Measurements from ENCODE around the gene PPM1N. TPM values are rescaled to one million over a fixed set of nuclear protein-coding genes. Genes with fewer than 3 reads are reported as not detected.

The PPM1N gene
- total and polyA plus RNA-seq, 2 of the 4 experiments (the other 2 are of a cell fraction) = 0.90 to 1.6 TPM

DNA sequence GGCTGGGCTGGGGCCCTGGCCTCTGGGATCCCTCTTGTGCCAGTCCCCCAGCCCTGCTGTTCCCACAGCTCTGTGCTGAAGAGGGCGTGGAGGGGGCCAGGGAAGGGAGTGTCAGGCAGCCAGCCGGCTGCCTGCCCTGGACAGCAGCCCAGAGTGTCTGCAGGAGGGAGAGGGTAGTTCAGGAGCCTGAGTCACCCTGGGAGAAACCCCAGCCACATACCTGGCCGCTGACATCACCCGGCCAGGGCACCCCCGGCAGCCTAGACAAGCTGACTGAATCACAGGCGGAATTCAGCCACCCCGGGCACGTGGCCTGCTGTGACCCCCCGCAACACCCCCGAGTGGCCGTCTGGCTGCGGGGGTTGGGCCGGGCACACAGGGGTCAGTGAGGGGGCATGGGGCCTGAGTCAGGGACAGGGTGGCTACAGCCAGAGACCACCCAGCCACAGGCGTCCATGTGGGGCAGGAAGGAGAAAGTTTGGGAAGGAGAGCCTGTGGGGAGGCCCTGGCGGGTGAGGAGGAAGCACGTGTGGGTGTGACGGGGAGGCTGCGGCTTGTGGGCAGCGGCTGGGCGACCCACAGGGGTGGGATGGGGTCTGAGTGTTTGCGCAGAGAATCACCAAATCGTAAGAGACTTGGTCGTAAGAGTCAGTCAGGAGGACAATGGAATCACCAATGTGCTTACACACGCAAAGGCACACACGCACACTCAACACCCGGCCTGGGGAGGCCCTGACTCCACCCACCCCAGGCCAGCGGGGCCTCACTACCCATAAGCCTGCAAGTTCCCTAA, 42.3 kb upstream of the PPM1N start:
- ATAC-seq (ENCODE audit: low read depth) = peak; percentile 89
- Histone ChIP-seq H3K79me1 (ENCODE audit: low read depth in 1 of 2, low read length in 2 of 2) (peaks cover 0 to 19% of the 10 kb centered on the region in 2 experiments; a peak in 2 of 4 replicates), H3K18ac (ENCODE audit: low read depth, low read length) (no peak overlapping the region), H3K56ac (ENCODE audit: extremely low read depth, insufficient read depth, low read length) (no peak overlapping the region), H3K14ac (replicated peaks; ENCODE audit: low read depth, low read length) (peak overlapping the region; percentile 6; the same call in 1 of the 2 replicates), H4K8ac (ENCODE audit: low read depth in 2 of 2, low read length in 2 of 2) (peak overlapping the region in 1 of 2 experiments; percentile 68; a peak in 1 of 4 replicates), H2BK5ac (ENCODE audit: low read depth, low read length, poor library complexity, severe bottlenecking) (peak overlapping the region; percentile 71), H3K4me3 (ENCODE audit: insufficient read depth, low read depth, low read length) (0 out of 2 replicates have a peak overlapping the region, but pooled peaks have one; percentile 1), H3K36me3 (ENCODE audit: control insufficient read depth, insufficient read depth, low read length) (no peaks in the 10 kb centered on the region), H2BK120ac (ENCODE audit: low read depth, low read length) (peak overlapping the region; percentile 76), H3K27ac (ENCODE audit: insufficient read depth, low read length) (peak overlapping the region; percentile 66), H2AFZ (replicated peaks; ENCODE audit: low read length, poor library complexity) (peak overlapping the region; percentile 74), H4K20me1 (ENCODE audit: insufficient read depth, low read length) (peaks cover 8% of the 10 kb centered on the region), H4K5ac (ENCODE audit: low read depth, low read length) (no peak overlapping the region), H2BK15ac (ENCODE audit: low read depth, low read length) (peak overlapping the region; percentile 43; the same call in 2 of the 3 replicates), H3K9me1 (ENCODE audit: insufficient read depth, low read length) (peaks cover 13% of the 10 kb centered on the region), H3K23ac (ENCODE audit: low read depth, low read length) (peak overlapping the region; percentile 44; the same call in 1 of the 2 replicates), H4K91ac (ENCODE audit: insufficient read depth, low read depth, low read length) (peak overlapping the region; percentile 49; the same call in 1 of the 2 replicates), H3K9ac (ENCODE audit: low read depth, low read length) (no peak overlapping the region), H3K4me1 (ENCODE audit: control insufficient read depth, insufficient read depth, low read length) (peaks cover 11% of the 10 kb centered on the region), H3K4me2 (ENCODE audit: low read depth, low read length) (peak overlapping the region; percentile 44), H2BK20ac (ENCODE audit: low read depth, low read length) (peak overlapping the region; percentile 64; the same call in 1 of the 2 replicates), H3K9me3 (ENCODE audit: control insufficient read depth, insufficient read depth, low read length) (no peaks in the 10 kb centered on the region), H2AK9ac (replicated peaks; ENCODE audit: low read depth, low read length, poor library complexity) (peak overlapping the region; percentile 82), H3K4ac (ENCODE audit: low read depth, low read length) (peak overlapping the region; percentile 73), H2AK5ac (ENCODE audit: low read depth, low read length) (peak overlapping the region; percentile 71), H3K27me3 (ENCODE audit: control insufficient read depth, insufficient read depth, low read length) (no peaks in the 10 kb centered on the region)
- WGBS, 2 experiments (ENCODE audit: extremely low coverage in 2 of 2, insufficient read length in 1 of 2) = 0% methylated on average over 8 of the region's 27 CpGs; no CpG with 5 or more reads in 1 of the 2 experiments
- POLR2A ChIA-PET (ENCODE audit: unreplicated experiment) = interaction anchor here (0.6 kb wide), 2 partner anchors 12 to 34 kb away, joined by 4 to 17 read pairs; partner anchors contain the start of gene FOSB
- dilution Hi-C loops (cut with HindIII; ENCODE audit: low sequenced_read_pairs, unreplicated experiment) = no loop called here
- BruUV-seq (replicated peaks) = no TSS peak
- CTCF ChIA-PET = no interaction called here
- in situ Hi-C loops (cut with MboI; ENCODE audit: low sequenced_read_pairs) = no loop called here
- peak; percentile 99 for DNase-seq
- intact Hi-C loops (cut with micrococcal nuclease) = no loop called here
- TF ChIP-seq RAD21 (IDR thresholded peaks at IDR 0.05; ENCODE audit: low read length) = 0 out of 2 replicates have a peak, but pooled peaks have one; percentile 29
- TF ChIP-seq CTCF (conservative IDR thresholded peaks at IDR 0.05; ENCODE audit: low read depth, low read length) = no peak
- TF ChIP-seq, protein P1, sequence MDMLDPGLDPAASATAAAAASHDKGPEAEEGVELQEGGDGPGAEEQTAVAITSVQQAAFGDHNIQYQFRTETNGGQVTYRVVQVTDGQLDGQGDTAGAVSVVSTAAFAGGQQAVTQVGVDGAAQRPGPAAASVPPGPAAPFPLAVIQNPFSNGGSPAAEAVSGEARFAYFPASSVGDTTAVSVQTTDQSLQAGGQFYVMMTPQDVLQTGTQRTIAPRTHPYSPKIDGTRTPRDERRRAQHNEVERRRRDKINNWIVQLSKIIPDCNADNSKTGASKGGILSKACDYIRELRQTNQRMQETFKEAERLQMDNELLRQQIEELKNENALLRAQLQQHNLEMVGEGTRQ (IDR thresholded peaks at IDR 0.05; ENCODE audit: low read depth, low read length) = peak; percentile 90
- TF ChIP-seq CEBPB (IDR thresholded peaks at IDR 0.05; ENCODE audit: low read depth, low read length) = peak; percentile 18
- no peak for TF ChIP-seq ELK1 (IDR thresholded peaks at IDR 0.05; ENCODE audit: borderline replicate concordance, low read depth, low read length)
- TF ChIP-seq MAZ (IDR thresholded peaks at IDR 0.05; ENCODE audit: borderline replicate concordance, low read depth, low read length) = peak; percentile 97
- TF ChIP-seq RCOR1 (IDR thresholded peaks at IDR 0.05; ENCODE audit: insufficient replicate concordance, low read length) = no peak
- no peak; the same call in 1 of the 2 replicates for TF ChIP-seq POLR2A (IDR thresholded peaks at IDR 0.05; ENCODE audit: low read depth, low read length)
- TF ChIP-seq SMC3 (IDR thresholded peaks at IDR 0.05; ENCODE audit: low read depth, low read length) = peak; percentile 19; the same call in 1 of the 2 replicates
- peak; percentile 39; the same call in 1 of the 2 replicates for TF ChIP-seq MAFK (IDR thresholded peaks at IDR 0.05; ENCODE audit: low read depth, low read length)
- TF ChIP-seq CHD1 (IDR thresholded peaks at IDR 0.05; ENCODE audit: low read depth, low read length) = 0 out of 2 replicates have a peak, but pooled peaks have one; percentile 15
- peak; percentile 94 for TF ChIP-seq BHLHE40 (IDR thresholded peaks at IDR 0.05; ENCODE audit: low read depth, low read length)
- no peak; the same call in 1 of the 2 replicates for TF ChIP-seq MXI1 (IDR thresholded peaks at IDR 0.05; ENCODE audit: borderline replicate concordance, low read depth, low read length)
